ENCODE data around the gene KCNIP1. TPM values are rescaled to one million over a fixed set of nuclear protein-coding genes. Genes with fewer than 3 reads are reported as not detected.

The KCNIP1 gene
- total RNA-seq, 2 donors from 2014 or later = not detected

DNA sequence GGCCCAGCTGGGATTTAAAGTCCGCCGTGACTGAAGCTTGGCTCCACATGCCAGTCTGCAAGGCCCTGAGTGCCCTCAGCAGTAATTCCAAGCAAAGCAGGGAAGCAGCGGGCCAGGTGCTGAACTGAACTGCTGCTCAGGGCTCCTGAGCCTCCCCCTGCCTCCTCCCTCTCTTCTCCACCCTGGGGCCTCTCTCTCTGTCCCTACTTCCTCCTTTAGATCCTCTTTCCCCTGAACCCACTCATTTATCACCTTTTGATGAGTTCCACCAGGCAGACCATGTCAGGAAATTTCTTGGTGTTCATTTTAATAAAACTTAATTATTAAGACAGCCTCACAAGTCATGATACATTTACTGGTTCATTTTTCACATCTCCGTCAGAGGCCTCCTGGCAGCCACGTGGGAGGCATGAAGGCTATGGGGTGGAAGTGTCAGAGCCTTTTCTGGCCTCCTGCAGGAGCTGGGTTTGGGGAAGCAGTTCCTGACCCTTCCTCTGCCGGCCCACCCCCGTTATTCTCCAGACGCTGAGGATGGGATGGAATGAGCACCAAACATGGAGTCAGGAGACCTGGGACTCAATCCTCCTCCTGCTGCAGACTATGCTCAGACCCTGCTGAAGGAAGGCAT, 32.2 kb upstream of the KCNIP1 start:
- no peak overlapping the region for H3K4me3 ChIP-seq (ENCODE audit: low read length)
- Mint-ChIP-seq H3K36me3 (ENCODE audit: low read depth) (no peaks in the 10 kb centered on the region), H3K4me3 (no peak overlapping the region), H3K9me3 (no peaks in the 10 kb centered on the region), H3K27ac (no peak overlapping the region), H3K27me3 (ENCODE audit: insufficient read depth) (peaks cover 3% of the 10 kb centered on the region), H3K4me1 (no peaks in the 10 kb centered on the region)
- no peak for TF ChIP-seq CTCF (conservative IDR thresholded peaks at IDR 0.05)
- H3K36me3 ChIP-seq (ENCODE audit: control insufficient read depth, insufficient read depth, low read length) = no peaks in the 10 kb centered on the region
- no peak for DNase-seq
- H3K9me3 ChIP-seq (ENCODE audit: control insufficient read depth, low read length) = no peaks in the 10 kb centered on the region
- H3K27ac ChIP-seq (ENCODE audit: low read depth, low read length) = no peak overlapping the region
- peaks cover 9% of the 10 kb centered on the region for H3K27me3 ChIP-seq (ENCODE audit: control insufficient read depth, insufficient read depth, low read length, poor library complexity, severe bottlenecking)
- H3K9ac ChIP-seq (ENCODE audit: extremely low read depth, low read length, poor library complexity, severe bottlenecking) = no peak overlapping the region
- 91 to 93% methylated on average over 5 to 8 of the region's 8 CpGs for WGBS, 2 experiments (ENCODE audit: insufficient coverage in 1 of 2, insufficient read length in 1 of 2)
- H3K4me1 ChIP-seq (ENCODE audit: control insufficient read depth, insufficient read depth, low read length) = no peaks in the 10 kb centered on the region

- H3K36me3 ChIP-seq (ENCODE audit: control insufficient read depth, insufficient read depth, low read length) = no peaks in the 10 kb centered on the region
- DNase-seq = no peak
- Mint-ChIP-seq H3K4me1 (no peaks in the 10 kb centered on the region), H3K36me3 (ENCODE audit: low read depth) (no peaks in the 10 kb centered on the region), H3K9me3 (no peaks in the 10 kb centered on the region), H3K4me3 (no peak overlapping the region), H3K27ac (no peak overlapping the region), H3K27me3 (ENCODE audit: insufficient read depth) (peaks cover 3% of the 10 kb centered on the region)
- 91 to 92% methylated on average over 4 to 5 of the region's 5 CpGs for WGBS, 2 experiments (ENCODE audit: insufficient coverage in 1 of 2, insufficient read length in 1 of 2)
- H3K4me1 ChIP-seq (ENCODE audit: control insufficient read depth, insufficient read depth, low read length) = no peaks in the 10 kb centered on the region
- H3K27ac ChIP-seq (ENCODE audit: low read depth, low read length) = no peak overlapping the region
- H3K4me3 ChIP-seq (ENCODE audit: low read length) = no peak overlapping the region
- TF ChIP-seq CTCF (conservative IDR thresholded peaks at IDR 0.05) = no peak
- no peak overlapping the region for H3K9ac ChIP-seq (ENCODE audit: extremely low read depth, low read length, poor library complexity, severe bottlenecking)
- H3K9me3 ChIP-seq (ENCODE audit: control insufficient read depth, low read length) = no peaks in the 10 kb centered on the region
- H3K27me3 ChIP-seq (ENCODE audit: control insufficient read depth, insufficient read depth, low read length, poor library complexity, severe bottlenecking) = no peaks in the 10 kb centered on the region
Observed at GRCh38 chr5:170473642-170474041, 30.2 kb upstream of the KCNIP1 start.

- DNase-seq = peak; percentile 31
- H3K9me3 Mint-ChIP-seq = no peaks in the 10 kb centered on the region
- no peak for TF ChIP-seq CTCF (conservative IDR thresholded peaks at IDR 0.05)
Observed at GRCh38 chr5:170474489-170475274, 29.1 kb upstream of the KCNIP1 start.

More at GRCh38 chr5:170474489-170475274, 29.1 kb upstream of the KCNIP1 start:
- Histone ChIP-seq H3K4me3 (ENCODE audit: low read length) (no peak overlapping the region), H3K9ac (ENCODE audit: extremely low read depth, low read length, poor library complexity, severe bottlenecking) (no peak overlapping the region), H3K4me1 (ENCODE audit: control insufficient read depth, insufficient read depth, low read length) (no peaks in the 10 kb centered on the region), H3K27me3 (ENCODE audit: control insufficient read depth, insufficient read depth, low read length, poor library complexity, severe bottlenecking) (no peaks in the 10 kb centered on the region), H3K27ac (ENCODE audit: low read depth, low read length) (no peak overlapping the region), H3K36me3 (ENCODE audit: control insufficient read depth, insufficient read depth, low read length) (no peaks in the 10 kb centered on the region), H3K9me3 (ENCODE audit: control insufficient read depth, low read length) (no peaks in the 10 kb centered on the region)
- 92 to 97% methylated on average over 10 to 12 of the region's 12 CpGs for WGBS, 2 experiments (ENCODE audit: insufficient coverage in 1 of 2, insufficient read length in 1 of 2)
- Mint-ChIP-seq H3K27ac (no peak overlapping the region), H3K27me3 (ENCODE audit: insufficient read depth) (no peaks in the 10 kb centered on the region), H3K4me3 (no peak overlapping the region), H3K4me1 (no peaks in the 10 kb centered on the region), H3K36me3 (ENCODE audit: low read depth) (no peaks in the 10 kb centered on the region)
